Ovary (tissue), 3 donors: Measurements from ENCODE around the gene SLC38A1.

Source experiments
- CTCF ChIP-seq, 3 donors: fragments of 450-650 bp in 2 of 3; fragments of 200-600 bp in 1 of 3; IDR thresholded peaks; one replicate each; pipeline versions ENCODE4 v1.5.1 to v1.8.0; 2016 to 2022; ENCODE audit warnings: antibody characterized with exemption in 3 of 3, mild to moderate bottlenecking in 1 of 3
- EP300 ChIP-seq: sonication (generic); formaldehyde crosslinking; IDR thresholded peaks from one replicate; pipeline ENCODE4 v1.6.1; 2017; ENCODE audit warnings: antibody characterized with exemption
- POLR2A ChIP-seq: fragments of 450-650 bp; IDR thresholded peaks from one replicate; pipeline ENCODE4 v1.6.1; 2017; ENCODE audit warnings: antibody characterized with exemption, mild to moderate bottlenecking, moderate library complexity
- donor health status: DM: no; HTN: no; CAD: no.

DNA sequence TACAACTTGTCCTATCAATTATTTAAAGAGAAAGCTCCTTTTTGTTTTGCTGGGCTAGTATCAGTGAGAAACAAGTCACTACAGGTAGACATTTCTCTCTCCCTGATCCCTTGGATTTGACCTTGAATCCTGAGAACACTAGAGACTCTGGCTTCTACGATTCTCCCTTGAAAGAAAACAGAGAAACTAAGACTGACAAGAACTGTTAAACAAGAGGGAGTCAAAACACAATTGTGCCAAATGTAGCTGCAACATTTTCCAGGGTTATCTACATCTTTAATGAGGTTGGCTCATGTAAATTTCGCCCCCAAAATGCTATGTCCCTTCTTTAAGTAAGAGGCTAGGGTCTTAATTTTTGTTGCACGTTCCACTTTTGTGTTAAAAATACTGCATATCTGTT, 62.4 kb downstream of the SLC38A1 start:
- TF ChIP-seq POLR2A = no peak
- TF ChIP-seq CTCF (IDR thresholded peaks at IDR 0.05) = no peak
- no peak for TF ChIP-seq EP300
